ENCODE measurements around the gene ABI3.
A peak's percentile ranks its signal among the peaks of the same experiment; 100 is the strongest.
"Not testable (repeated sequence)": the region's sequence is repeated elsewhere in the genome, so short reads cannot be mapped to it uniquely, and the experiment has no call there.

Gene ABI3

DNA sequence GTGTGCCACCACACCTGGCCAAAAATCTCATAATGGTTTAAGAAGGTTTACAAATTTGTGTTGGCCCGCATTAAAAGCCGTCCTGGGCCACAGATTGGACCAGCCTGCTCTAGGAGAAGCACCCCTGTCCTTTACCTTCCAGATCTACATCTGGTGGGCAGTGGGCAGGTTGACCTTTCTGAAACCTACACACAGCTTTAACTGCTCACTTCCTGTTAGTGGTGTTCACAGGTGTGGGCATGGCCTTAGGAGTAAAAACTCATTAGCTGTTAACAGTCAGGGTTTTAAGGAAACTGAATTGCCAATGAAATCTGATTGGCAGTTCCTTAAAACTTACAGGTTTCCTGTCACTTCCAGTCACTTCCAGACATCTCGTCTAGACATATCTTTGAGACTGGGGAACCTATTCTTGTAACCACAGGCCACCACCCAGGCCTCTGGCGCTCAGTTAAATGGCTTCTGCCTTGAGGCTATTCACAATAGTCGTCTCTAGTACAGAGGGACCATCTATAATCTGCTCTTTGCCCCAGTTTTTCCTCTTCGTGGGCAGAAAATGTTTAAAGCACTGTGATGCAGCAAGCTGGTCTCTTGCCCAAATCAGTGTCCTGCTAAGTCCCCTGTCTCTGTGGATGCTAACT, 29.4 kb upstream of the ABI3 start:
- TF ChIP-seq, protein P1, sequence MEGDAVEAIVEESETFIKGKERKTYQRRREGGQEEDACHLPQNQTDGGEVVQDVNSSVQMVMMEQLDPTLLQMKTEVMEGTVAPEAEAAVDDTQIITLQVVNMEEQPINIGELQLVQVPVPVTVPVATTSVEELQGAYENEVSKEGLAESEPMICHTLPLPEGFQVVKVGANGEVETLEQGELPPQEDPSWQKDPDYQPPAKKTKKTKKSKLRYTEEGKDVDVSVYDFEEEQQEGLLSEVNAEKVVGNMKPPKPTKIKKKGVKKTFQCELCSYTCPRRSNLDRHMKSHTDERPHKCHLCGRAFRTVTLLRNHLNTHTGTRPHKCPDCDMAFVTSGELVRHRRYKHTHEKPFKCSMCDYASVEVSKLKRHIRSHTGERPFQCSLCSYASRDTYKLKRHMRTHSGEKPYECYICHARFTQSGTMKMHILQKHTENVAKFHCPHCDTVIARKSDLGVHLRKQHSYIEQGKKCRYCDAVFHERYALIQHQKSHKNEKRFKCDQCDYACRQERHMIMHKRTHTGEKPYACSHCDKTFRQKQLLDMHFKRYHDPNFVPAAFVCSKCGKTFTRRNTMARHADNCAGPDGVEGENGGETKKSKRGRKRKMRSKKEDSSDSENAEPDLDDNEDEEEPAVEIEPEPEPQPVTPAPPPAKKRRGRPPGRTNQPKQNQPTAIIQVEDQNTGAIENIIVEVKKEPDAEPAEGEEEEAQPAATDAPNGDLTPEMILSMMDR (IDR thresholded peaks at IDR 0.05; ENCODE audit: borderline replicate concordance, insufficient read depth, low read depth, low read length): no peak
- H3K4me3 ChIP-seq (ENCODE audit: low read depth, low read length): no peak overlapping the region

DNA sequence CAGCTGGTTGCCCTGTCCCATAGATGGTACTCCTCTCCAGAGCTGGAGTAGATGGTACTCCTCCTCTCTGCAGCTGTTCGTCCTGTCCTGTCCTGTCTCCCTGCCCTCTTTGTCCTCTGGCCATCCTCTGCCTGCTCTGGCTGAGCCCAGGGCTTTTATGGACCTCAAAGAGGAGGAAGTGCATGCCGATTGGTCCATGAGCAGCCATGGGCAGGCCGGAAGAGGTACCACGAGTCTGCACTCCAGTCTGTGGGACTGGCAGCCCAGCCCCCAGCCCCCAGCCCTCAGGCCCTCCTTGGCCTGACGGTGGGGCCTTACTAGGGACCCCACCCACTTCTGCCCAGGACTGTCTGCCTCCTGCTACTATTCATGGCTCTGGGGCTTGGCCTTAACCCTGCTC, 27.2 kb upstream of the ABI3 start:
- TF ChIP-seq, protein P1 (IDR thresholded peaks at IDR 0.05; ENCODE audit: borderline replicate concordance, insufficient read depth, low read depth, low read length): no peak
- no peak overlapping the region for H3K4me3 ChIP-seq (ENCODE audit: low read depth, low read length)

DNA sequence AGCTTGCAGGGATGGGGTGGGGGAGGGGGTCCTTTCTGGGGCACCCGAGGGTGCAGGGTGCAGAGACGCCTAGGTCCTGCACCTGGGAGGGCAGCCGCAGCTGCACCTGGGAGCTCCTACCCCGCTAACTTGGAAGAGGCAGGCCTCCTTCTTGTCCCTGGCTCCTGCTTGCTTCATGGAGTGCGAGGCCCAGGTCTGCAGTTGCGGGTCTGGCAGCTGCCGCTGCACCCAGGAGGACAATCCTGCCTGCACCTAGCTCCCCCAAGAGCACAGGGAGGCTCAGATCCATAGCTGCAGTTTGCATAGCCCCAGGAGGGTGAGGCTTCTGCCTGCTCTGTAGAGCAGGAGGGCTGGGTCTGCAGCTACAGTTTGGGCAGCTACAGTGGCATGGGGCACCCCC, 26.7 kb upstream of the ABI3 start:
- TF ChIP-seq, protein P1 (IDR thresholded peaks at IDR 0.05; ENCODE audit: borderline replicate concordance, insufficient read depth, low read depth, low read length): no peak
- H3K4me3 ChIP-seq (ENCODE audit: low read depth, low read length): no peak overlapping the region

DNA sequence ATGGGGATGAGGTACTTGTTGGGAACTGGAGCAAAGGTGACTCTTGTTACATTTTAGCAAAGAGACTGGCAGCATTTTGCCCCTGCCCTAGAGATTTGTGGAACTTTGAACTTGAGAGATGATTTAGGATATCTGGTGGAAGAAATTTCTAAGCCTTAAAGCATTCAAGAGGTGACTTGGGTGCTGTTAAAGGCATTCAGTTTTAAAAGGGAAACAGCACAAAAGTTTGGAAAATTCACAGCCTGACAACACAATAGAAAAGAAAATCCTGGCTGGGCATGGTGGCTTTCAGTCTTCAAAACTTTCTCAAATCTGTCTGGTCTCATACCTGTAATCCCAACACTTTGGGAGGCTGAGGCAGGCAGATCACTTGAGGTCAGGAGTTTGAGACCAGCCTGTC, 26.0 kb upstream of the ABI3 start:
- not testable (repeated sequence) for H3K4me3 ChIP-seq (ENCODE audit: low read depth, low read length)

DNA sequence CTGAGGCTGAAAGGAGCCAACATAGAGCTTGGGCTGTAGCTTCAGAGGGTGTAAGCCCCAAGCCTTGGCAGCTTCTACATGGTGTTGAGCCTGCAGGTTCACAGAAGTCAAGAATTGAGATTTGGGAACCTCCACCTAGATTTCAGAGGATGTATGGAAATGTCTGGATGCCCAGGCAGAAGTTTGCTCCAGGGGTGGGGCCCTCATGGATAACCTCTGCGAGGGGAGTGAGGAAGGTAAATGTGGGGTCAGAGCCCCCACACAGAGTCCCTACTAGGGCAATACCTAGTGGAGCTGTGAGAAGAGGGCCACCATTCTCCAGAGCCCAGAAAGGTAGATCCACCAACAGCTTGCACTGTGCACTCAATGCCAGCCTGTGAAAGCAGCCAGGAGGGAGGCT, 25.1 kb upstream of the ABI3 start:
- not testable (repeated sequence) for H3K4me3 ChIP-seq (ENCODE audit: low read depth, low read length)

DNA sequence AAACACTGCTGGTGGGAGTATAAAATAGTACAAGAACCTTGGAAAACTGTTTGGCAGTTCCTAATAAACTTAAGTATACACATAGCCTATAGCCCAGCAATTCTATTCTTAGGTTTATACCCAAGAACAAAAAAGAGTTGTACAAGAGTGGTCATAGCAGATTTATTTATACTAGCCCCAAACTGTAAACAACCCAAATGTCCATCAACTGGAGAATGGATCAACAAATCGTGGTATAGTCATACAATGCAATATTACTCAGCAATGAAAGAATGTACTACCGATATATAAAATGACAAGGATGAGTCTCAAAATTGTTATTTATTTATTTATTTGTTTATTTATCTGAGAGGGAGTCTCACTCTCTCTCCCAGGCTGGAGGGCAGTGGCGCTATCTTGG, 23.2 kb upstream of the ABI3 start:
- TF ChIP-seq, protein P1 (IDR thresholded peaks at IDR 0.05; ENCODE audit: borderline replicate concordance, insufficient read depth, low read depth, low read length): no peak
- H3K4me3 ChIP-seq (ENCODE audit: low read depth, low read length): no peak overlapping the region

DNA sequence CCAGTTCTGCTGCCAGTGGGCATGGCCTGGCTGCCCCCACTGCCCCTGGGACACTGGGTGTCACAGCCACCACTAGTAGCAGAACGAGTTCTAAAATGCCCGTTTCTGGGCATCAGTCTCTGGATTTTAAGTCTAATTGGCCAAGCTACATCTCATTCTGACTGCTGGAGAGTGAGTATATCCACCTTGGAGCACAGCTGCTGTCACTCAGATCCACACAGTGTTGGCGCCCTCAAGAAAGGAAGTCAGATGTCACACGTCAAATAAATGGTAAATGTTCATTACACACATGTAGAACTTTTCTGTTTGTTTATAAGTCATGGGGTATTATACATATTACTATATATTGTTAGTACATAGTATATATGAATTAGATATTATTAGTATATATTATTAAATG, 19.6 kb upstream of the ABI3 start:
- TF ChIP-seq, protein P1 (IDR thresholded peaks at IDR 0.05; ENCODE audit: borderline replicate concordance, insufficient read depth, low read depth, low read length): no peak
- H3K4me3 ChIP-seq (ENCODE audit: low read depth, low read length): no peak overlapping the region

DNA sequence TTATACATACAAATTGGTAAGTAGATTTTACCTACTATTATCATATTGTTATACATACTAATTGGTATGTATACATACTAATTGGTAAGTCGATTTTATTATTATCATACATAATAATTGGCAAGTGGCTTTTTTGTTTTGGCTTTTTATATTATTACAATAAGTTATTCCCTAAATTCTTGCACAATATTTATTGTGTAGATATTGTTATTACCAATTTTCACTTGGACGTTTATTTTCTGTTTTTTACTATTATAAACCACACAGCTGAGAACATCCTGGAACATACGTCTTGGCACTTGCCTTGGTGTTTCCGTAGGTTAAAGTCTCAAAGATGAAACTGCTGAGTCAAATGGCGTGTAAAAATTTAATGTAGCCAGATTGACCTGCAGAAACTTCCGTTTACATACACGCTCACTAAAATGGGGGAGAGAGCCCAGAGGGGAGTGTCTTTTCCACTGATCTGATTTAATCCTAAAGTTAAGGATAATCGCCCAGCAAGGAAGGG, 19.0 kb upstream of the ABI3 start:
- H3K4me3 ChIP-seq (ENCODE audit: low read depth, low read length): peak overlapping the region; percentile 68
- TF ChIP-seq, protein P1 (IDR thresholded peaks at IDR 0.05; ENCODE audit: borderline replicate concordance, insufficient read depth, low read depth, low read length): no peak
